Skin epidermis (tissue), 12 donors: Measurements from ENCODE around the gene NAV2.
"Not testable (repeated sequence)": the region's sequence is repeated elsewhere in the genome, so short reads cannot be mapped to it uniquely, and the experiment has no call there.

Source experiments
- H3K27ac ChIP-seq, 21 experiments: fragments of 200-600 bp; sonication (generic) in 11 of 21; one replicate each; pipeline ENCODE4 v1.5.0; 2020; ENCODE audit warnings: mild to moderate bottlenecking in 3 of 21, inconsistent platforms in 2 of 21, moderate library complexity in 2 of 21
- H3K4me3 ChIP-seq, 7 experiments: fragments of 200-600 bp; sonication (generic) in 2 of 7; one replicate each; pipeline ENCODE4 v1.5.0; 2020; ENCODE audit warnings: inconsistent platforms in 2 of 7, mild to moderate bottlenecking in 2 of 7, moderate library complexity in 1 of 7

NAV2 gene

GRCh38 chr11:20126724-20127123 lies 414.1 kb downstream of the NAV2 start:
- H3K4me3 ChIP-seq, result no peak overlapping the region
- no peak overlapping the region for H3K27ac ChIP-seq

GRCh38 chr11:20127671-20128527 lies 415.3 kb downstream of the NAV2 start:
- H3K4me3 ChIP-seq, result no peak overlapping the region
- H3K27ac ChIP-seq, result no peak overlapping the region

- H3K4me3 ChIP-seq, H3K27ac ChIP-seq: not testable (repeated sequence)
Measured at GRCh38 chr11:20128528-20128825, 415.8 kb downstream of the NAV2 start.

- H3K4me3 ChIP-seq, result no peak overlapping the region
- no peak overlapping the region for H3K27ac ChIP-seq
Measured at GRCh38 chr11:20129665-20130064, 417.0 kb downstream of the NAV2 start.

- Histone ChIP-seq H3K27ac (peak overlapping the region in 4 of 21 experiments; percentile 14 to 64 (median 25)), H3K4me3 (peak overlapping the region; percentile 25 to 46 (median 29))
Measured at GRCh38 chr11:20131788-20132666, 419.4 kb downstream of the NAV2 start.

DNA sequence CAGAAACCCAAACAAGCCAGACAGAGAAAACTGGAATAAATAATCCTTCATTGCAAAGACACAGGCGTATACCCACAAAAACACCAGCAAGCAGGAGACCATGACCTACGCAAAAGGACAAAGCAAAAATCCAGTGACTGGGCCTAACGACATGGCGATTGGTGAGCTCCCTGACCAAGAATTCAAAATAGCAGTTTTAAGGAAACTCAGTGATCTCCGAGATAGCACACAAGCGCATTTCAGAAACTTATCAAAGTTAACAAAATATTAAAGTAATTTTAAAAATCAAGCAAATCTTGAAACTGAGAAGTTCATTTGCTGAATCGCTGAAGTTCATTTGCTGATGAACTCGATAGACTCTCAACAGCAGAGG lies 420.0 kb downstream of the NAV2 start:
- Histone ChIP-seq H3K4me3 (peak overlapping the region in 6 of 7 experiments; percentile 25 to 46 (median 34)), H3K27ac (no peak overlapping the region)

DNA sequence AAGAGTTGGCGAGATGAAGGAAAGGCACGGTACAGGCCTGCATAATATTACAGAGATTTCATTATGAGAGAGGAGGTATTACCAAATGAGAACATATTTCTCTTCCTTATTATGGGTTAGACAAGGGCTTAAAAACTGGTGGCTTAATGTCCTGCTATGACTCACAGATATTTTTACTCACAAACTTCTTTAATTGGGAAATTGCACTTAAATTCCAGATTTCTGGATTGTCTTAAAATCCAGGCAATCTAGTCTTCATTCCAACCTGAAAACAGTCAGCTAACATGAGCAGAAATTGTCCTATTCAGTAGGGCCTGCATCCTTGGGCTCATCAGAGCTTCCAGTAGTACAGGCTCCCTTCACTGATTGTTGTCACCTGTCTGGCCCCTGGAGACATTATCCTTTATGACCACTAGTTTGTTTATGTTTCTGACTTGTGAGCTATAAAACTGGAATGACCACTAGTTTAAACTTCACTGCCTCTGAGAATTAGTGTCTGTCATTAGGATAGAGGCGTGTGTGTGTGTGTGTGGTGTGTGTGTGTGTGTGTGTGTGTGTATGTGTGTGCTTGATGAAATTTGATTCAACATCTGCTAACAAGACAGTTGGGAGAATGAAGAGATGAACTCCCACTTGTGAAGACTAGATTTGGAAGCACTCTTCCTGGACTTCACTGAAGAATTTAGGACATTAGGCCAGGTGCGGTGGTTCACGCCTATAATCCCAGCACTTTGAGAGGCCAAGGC lies 422.5 kb downstream of the NAV2 start:
- H3K4me3 ChIP-seq, result no peak overlapping the region
- H3K27ac ChIP-seq, result no peak overlapping the region

DNA sequence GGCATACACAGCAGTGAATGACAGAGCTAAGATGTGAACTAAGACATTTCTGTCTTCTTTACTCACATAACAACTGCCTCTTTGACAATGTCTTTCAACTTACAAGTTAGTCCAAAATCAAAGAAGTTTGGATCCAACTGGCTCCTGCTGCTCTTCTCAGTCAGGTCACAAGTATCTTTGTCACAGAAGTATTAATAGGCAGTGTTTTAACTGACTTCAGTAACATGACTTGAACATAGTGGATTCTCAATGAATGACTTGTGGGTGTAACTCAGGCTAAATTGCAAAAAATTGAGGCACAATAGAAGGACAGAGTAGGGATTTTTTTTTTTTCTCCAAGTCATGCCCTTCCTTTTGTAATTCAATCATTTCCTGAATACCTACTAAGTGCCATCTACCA lies 425.0 kb downstream of the NAV2 start:
- no peak overlapping the region for H3K4me3 ChIP-seq
- no peak overlapping the region for H3K27ac ChIP-seq

GRCh38 chr11:20138707-20139106 lies 426.1 kb downstream of the NAV2 start:
- no peak overlapping the region for H3K27ac ChIP-seq
- no peak overlapping the region for H3K4me3 ChIP-seq

DNA sequence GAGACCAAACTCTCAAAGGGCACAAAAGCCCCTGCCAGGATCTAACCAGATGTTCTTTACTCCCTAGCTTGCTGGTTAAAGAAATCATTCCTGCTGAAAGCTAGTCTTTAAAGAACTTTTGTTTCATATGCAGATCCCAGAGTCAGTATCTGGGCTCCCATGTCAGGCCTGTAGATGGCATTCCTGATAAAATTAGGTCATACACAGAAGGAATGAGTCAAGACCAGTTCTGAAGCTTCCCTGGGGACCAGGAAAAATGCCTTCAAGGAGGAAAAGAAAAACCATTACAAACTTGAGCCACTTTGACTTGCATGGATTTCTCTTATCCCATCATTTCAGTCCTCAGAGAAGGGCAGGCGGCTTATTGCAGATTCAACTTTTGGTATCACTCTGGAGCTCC lies 441.7 kb downstream of the NAV2 start:
- Histone ChIP-seq H3K27ac (no peak overlapping the region), H3K4me3 (no peak overlapping the region)

GRCh38 chr11:20155683-20156279 lies 443.1 kb downstream of the NAV2 start:
- peak overlapping the region in 1 of 7 experiments; percentile 20 for H3K4me3 ChIP-seq

GRCh38 chr11:20156280-20156875 lies 443.7 kb downstream of the NAV2 start:
- H3K27ac ChIP-seq, result no peak overlapping the region
- H3K4me3 ChIP-seq, result peak overlapping the region in 4 of 7 experiments; percentile 1 to 26 (median 16)

More at GRCh38 chr11:20155683-20156279, 443.1 kb downstream of the NAV2 start:
- no peak overlapping the region for H3K27ac ChIP-seq

- Histone ChIP-seq H3K27ac (no peak overlapping the region), H3K4me3 (peak overlapping the region in 4 of 7 experiments; percentile 1 to 26 (median 16))
Measured at GRCh38 chr11:20156876-20157613, 444.4 kb downstream of the NAV2 start.

DNA sequence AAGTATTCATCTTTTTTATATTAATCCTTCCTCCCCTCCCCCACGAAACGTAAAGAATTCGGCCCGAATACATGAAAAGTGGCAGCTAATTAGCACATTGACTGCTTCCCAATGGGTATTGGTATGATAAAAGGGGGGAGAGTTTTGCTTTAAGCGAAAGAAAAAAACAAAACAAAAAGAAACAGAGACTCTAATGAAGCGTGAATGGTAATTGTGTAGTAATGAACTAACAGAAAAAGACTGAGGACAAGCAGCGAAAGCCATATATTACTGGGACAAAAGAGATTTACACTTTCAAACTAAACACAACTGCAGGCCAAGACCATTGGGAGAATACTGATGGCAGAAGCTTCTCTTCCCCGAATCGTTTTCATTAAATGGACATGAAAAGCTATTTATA lies 445.1 kb downstream of the NAV2 start:
- H3K27ac ChIP-seq, result no peak overlapping the region
- H3K4me3 ChIP-seq, result no peak overlapping the region

- H3K27ac ChIP-seq, result no peak overlapping the region
- no peak overlapping the region for H3K4me3 ChIP-seq
Measured at GRCh38 chr11:20158597-20159257, 446.1 kb downstream of the NAV2 start.

- H3K27ac ChIP-seq, result no peak overlapping the region
- no peak overlapping the region for H3K4me3 ChIP-seq
Measured at GRCh38 chr11:20159466-20160381, 447.1 kb downstream of the NAV2 start.
